HG03354 (cell line): ENCODE data around the gene PCGF3.
"Not testable (repeated sequence)": the region's sequence is repeated elsewhere in the genome, so short reads cannot be mapped to it uniquely, and the experiment has no call there.

Experiments used
- ATAC-seq: cut with Tn5 transposase; IDR thresholded peaks from one replicate; pipeline ENCODE4 v1.9.1; 2021; ENCODE audit warnings: mild to moderate bottlenecking; ENCODE audit not compliant: unreplicated experiment, poor library complexity, severe bottlenecking

PCGF3 gene

GRCh38 chr4:720111-720860 lies 14.7 kb downstream of the PCGF3 start:
- ATAC-seq, result no peak

GRCh38 chr4:721261-722168 lies 15.9 kb downstream of the PCGF3 start:
- no peak for ATAC-seq

GRCh38 chr4:722169-722725 lies 16.6 kb downstream of the PCGF3 start:
- ATAC-seq, result no peak

- no peak for ATAC-seq
These were observed 17.3 kb downstream of the PCGF3 start for GRCh38 chr4:722851-723360.

- no peak for ATAC-seq
These were observed 18.3 kb downstream of the PCGF3 start for GRCh38 chr4:723751-724530.

GRCh38 chr4:725391-726234 lies 20.0 kb downstream of the PCGF3 start:
- ATAC-seq, result no peak

- no peak for ATAC-seq
These were observed 20.7 kb downstream of the PCGF3 start for GRCh38 chr4:726235-726787.

GRCh38 chr4:726838-727237 lies 21.2 kb downstream of the PCGF3 start:
- ATAC-seq, result no peak

- ATAC-seq, result no peak
These were observed 21.9 kb downstream of the PCGF3 start for GRCh38 chr4:727576-727975.

- ATAC-seq, result no peak
These were observed 24.0 kb downstream of the PCGF3 start for GRCh38 chr4:729336-730315.

- no peak for ATAC-seq
These were observed 24.9 kb downstream of the PCGF3 start for GRCh38 chr4:730511-730910.

GRCh38 chr4:730946-731904 lies 25.6 kb downstream of the PCGF3 start:
- not testable (repeated sequence) for ATAC-seq

GRCh38 chr4:731954-732353 lies 26.3 kb downstream of the PCGF3 start:
- not testable (repeated sequence) for ATAC-seq

- no peak for ATAC-seq
These were observed 26.9 kb downstream of the PCGF3 start for GRCh38 chr4:732486-732885.

- ATAC-seq, result no peak
These were observed 27.4 kb downstream of the PCGF3 start for GRCh38 chr4:732911-733630.

GRCh38 chr4:733631-733980 lies 28.0 kb downstream of the PCGF3 start:
- no peak for ATAC-seq
